ENCODE measurements around the gene SLC38A7. TPM values are rescaled to one million over a fixed set of nuclear protein-coding genes. Genes with fewer than 3 reads are reported as not detected.

SLC38A7 gene
- total RNA-seq, 1 experiment from 2014 or later, result 9.8 TPM

DNA sequence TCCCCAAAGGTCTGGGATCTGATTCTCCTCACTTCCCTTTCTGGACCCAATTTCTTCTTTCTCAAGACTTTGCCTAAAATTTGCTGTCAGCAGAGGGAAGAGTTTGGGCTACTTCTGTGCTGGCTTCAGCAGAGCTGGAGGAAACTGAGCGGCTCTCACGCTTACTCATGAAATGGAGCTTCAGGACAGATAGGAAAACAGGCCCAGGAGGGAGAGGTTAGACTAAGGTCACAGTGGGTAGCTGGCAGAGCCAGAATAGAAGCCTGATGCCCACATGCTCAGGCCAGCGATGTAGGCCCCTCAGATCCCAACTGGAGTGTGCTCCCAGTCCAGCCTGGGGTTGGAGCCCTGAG, 593 bp downstream of the SLC38A7 start:
- no peaks in the 10 kb centered on the region for H3K36me3 ChIP-seq (ENCODE audit: control insufficient read depth in 1 of 2, insufficient read depth in 2 of 2, low read length in 2 of 2)
- no peak for DNase-seq (ENCODE audit: low read depth, low spot score)
- CTCF ChIA-PET, result interaction anchor here (1.2 kb wide), 2 partner anchors 50 to 72 kb away, joined by 4 to 5 read pairs; partner anchors contain the start of gene GOT2
- H3K4me2 ChIP-seq (ENCODE audit: low read length), result peak overlapping the region; percentile 95
- intact Hi-C loops (cut with micrococcal nuclease), result no loop called here
- H2AFZ ChIP-seq (ENCODE audit: low read depth, low read length, poor library complexity, severe bottlenecking), result no peak overlapping the region
- no peaks in the 10 kb centered on the region for H3K27me3 ChIP-seq (ENCODE audit: insufficient read depth, low read length)
- no peaks in the 10 kb centered on the region for H3K9me3 ChIP-seq (ENCODE audit: control insufficient read depth in 1 of 2, insufficient read depth in 1 of 2, low read depth in 1 of 2, low read length in 2 of 2)
- H3K79me2 ChIP-seq (ENCODE audit: insufficient read depth, low read length), result no peaks in the 10 kb centered on the region; the same call in 1 of the 2 replicates
- TF ChIP-seq POLR2AphosphoS5 (IDR thresholded peaks at IDR 0.05; ENCODE audit: low read depth, low read length) (no peak), POLR2A (IDR thresholded peaks at IDR 0.05; ENCODE audit: borderline replicate concordance, extremely low read depth, insufficient read depth, insufficient read length) (no peak)
- no peak; the same call in 1 of the 2 replicates for ATAC-seq
- H4K20me1 ChIP-seq (ENCODE audit: insufficient read depth), result no peaks in the 10 kb centered on the region
- POLR2A ChIA-PET, result no interaction called here
- no peaks in the 10 kb centered on the region for H3K9me2 ChIP-seq (ENCODE audit: insufficient read depth)
- RAD21 ChIA-PET (ENCODE audit: low non-redundant PET in 1 of 2, low total read pairs in 2 of 2, uncharacterized antibody in 2 of 2, unreplicated experiment in 2 of 2), result interaction anchor here in 1 of 2 experiments (1.4 kb wide), 1 partner anchor 23 kb away, joined by 4 read pairs; no protein-coding TSS in a partner anchor
- peak overlapping the region; percentile 72 for H3K9ac ChIP-seq (ENCODE audit: low read length)
- peaks cover 0 to 13% of the 10 kb centered on the region in 2 experiments; a peak in 2 of 4 replicates for H3K4me1 ChIP-seq (ENCODE audit: control insufficient read depth in 1 of 2, insufficient read depth in 2 of 2, low read length in 2 of 2)
- no TSS peak for BruUV-seq (replicated peaks)
- H3K27ac ChIP-seq (ENCODE audit: low read depth, low read length), result peak overlapping the region; percentile 39; the same call in 1 of the 2 replicates
- H3K4me3 ChIP-seq (replicated peaks in 1 of 2; ENCODE audit: low read depth in 1 of 2, low read length in 2 of 2), result peak overlapping the region; percentile 81 to 96

DNA sequence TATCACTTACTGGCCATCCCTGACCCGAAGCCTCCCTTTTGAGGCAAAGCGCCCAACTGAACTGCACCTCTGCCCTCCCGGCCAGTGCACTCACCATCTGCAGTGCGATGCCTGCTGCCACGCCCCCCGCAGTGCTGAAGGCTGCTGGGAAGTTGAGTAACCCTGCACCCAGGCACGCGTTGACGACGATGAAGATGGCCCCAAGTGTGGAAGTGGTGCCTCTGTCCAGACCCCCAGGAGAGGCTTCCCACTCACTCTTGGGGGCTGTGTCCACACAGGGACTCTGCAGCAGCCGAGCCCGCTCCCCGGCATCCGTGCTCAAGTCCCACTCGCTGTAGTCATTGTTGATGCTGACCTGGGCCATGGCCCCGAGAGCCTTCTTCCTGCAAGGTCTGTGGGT, 4.8 kb downstream of the SLC38A7 start:
- POLR2A ChIA-PET, result no interaction called here
- Histone ChIP-seq H3K27ac (ENCODE audit: low read depth, low read length) (no peak overlapping the region), H3K4me1 (ENCODE audit: control insufficient read depth in 1 of 2, insufficient read depth in 2 of 2, low read length in 2 of 2) (peaks cover 0 to 11% of the 10 kb centered on the region in 2 experiments; a peak in 2 of 4 replicates), H3K9ac (ENCODE audit: low read length) (no peak overlapping the region), H3K9me3 (ENCODE audit: control insufficient read depth in 1 of 2, insufficient read depth in 1 of 2, low read depth in 1 of 2, low read length in 2 of 2) (no peaks in the 10 kb centered on the region), H3K4me2 (ENCODE audit: low read length) (no peak overlapping the region), H3K9me2 (ENCODE audit: insufficient read depth) (no peaks in the 10 kb centered on the region), H3K36me3 (ENCODE audit: control insufficient read depth in 1 of 2, insufficient read depth in 2 of 2, low read length in 2 of 2) (no peaks in the 10 kb centered on the region; a peak in 1 of 4 replicates), H3K4me3 (replicated peaks in 1 of 2; ENCODE audit: low read depth in 1 of 2, low read length in 2 of 2) (no peak overlapping the region), H3K79me2 (ENCODE audit: insufficient read depth, low read length) (no peaks in the 10 kb centered on the region; the same call in 1 of the 2 replicates), H4K20me1 (ENCODE audit: insufficient read depth) (no peaks in the 10 kb centered on the region), H3K27me3 (ENCODE audit: insufficient read depth, low read length) (no peaks in the 10 kb centered on the region), H2AFZ (ENCODE audit: low read depth, low read length, poor library complexity, severe bottlenecking) (no peak overlapping the region)
- BruUV-seq (replicated peaks), result no TSS peak
- intact Hi-C loops (cut with micrococcal nuclease), result no loop called here
- ATAC-seq (no peak), DNase-seq (ENCODE audit: low read depth, low spot score) (no peak)
- RAD21 ChIA-PET (ENCODE audit: low non-redundant PET in 1 of 2, low total read pairs in 2 of 2, uncharacterized antibody in 2 of 2, unreplicated experiment in 2 of 2), result interaction anchor here in 1 of 2 experiments (1.5 kb wide), 1 partner anchor 76 kb away, joined by 8 read pairs; no protein-coding TSS in a partner anchor
- CTCF ChIA-PET, result interaction anchor here (1.7 kb wide), 1 partner anchor 77 kb away, joined by 15 read pairs; no protein-coding TSS in a partner anchor
- TF ChIP-seq SIN3A (IDR thresholded peaks at IDR 0.05; ENCODE audit: low read depth) (no peak), EZH2phosphoT487 (IDR thresholded peaks at IDR 0.05; ENCODE audit: borderline replicate concordance) (no peak), YY1 (IDR thresholded peaks at IDR 0.05; ENCODE audit: extremely low read depth, insufficient replicate concordance, low read depth, low read length) (no peak), TCF7L2 (IDR thresholded peaks at IDR 0.05; ENCODE audit: borderline replicate concordance, extremely low read depth, insufficient read depth, insufficient read length) (no peak), SP1 (IDR thresholded peaks at IDR 0.05; ENCODE audit: low read depth) (no peak), CBX3 (IDR thresholded peaks at IDR 0.05; ENCODE audit: low read depth) (no peak), EGR1 (IDR thresholded peaks at IDR 0.05; ENCODE audit: low read depth) (no peak), ELF1 (IDR thresholded peaks at IDR 0.05; ENCODE audit: borderline replicate concordance, low read depth) (no peak)
- TF ChIP-seq, protein P1, sequence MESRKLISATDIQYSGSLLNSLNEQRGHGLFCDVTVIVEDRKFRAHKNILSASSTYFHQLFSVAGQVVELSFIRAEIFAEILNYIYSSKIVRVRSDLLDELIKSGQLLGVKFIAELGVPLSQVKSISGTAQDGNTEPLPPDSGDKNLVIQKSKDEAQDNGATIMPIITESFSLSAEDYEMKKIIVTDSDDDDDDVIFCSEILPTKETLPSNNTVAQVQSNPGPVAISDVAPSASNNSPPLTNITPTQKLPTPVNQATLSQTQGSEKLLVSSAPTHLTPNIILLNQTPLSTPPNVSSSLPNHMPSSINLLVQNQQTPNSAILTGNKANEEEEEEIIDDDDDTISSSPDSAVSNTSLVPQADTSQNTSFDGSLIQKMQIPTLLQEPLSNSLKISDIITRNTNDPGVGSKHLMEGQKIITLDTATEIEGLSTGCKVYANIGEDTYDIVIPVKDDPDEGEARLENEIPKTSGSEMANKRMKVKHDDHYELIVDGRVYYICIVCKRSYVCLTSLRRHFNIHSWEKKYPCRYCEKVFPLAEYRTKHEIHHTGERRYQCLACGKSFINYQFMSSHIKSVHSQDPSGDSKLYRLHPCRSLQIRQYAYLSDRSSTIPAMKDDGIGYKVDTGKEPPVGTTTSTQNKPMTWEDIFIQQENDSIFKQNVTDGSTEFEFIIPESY (IDR thresholded peaks at IDR 0.05; ENCODE audit: extremely low read depth, insufficient replicate concordance, low read length), result no peak
- TF ChIP-seq, protein P2, sequence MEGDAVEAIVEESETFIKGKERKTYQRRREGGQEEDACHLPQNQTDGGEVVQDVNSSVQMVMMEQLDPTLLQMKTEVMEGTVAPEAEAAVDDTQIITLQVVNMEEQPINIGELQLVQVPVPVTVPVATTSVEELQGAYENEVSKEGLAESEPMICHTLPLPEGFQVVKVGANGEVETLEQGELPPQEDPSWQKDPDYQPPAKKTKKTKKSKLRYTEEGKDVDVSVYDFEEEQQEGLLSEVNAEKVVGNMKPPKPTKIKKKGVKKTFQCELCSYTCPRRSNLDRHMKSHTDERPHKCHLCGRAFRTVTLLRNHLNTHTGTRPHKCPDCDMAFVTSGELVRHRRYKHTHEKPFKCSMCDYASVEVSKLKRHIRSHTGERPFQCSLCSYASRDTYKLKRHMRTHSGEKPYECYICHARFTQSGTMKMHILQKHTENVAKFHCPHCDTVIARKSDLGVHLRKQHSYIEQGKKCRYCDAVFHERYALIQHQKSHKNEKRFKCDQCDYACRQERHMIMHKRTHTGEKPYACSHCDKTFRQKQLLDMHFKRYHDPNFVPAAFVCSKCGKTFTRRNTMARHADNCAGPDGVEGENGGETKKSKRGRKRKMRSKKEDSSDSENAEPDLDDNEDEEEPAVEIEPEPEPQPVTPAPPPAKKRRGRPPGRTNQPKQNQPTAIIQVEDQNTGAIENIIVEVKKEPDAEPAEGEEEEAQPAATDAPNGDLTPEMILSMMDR (IDR thresholded peaks at IDR 0.05 in 2 of 3, conservative IDR thresholded peaks at IDR 0.05 in 1 of 3; ENCODE audit: borderline replicate concordance in 1 of 3, insufficient read depth in 1 of 3, low read depth in 2 of 3, low read length in 2 of 3), result no peak
